NCI-H345 (cell line): Measurements from ENCODE around the gene SPCS2.

Experiments used
- DNase-seq: peaks from one replicate; lab custom pipeline; 2025; lab: John Stamatoyannopoulos, UW

SPCS2 gene

DNA sequence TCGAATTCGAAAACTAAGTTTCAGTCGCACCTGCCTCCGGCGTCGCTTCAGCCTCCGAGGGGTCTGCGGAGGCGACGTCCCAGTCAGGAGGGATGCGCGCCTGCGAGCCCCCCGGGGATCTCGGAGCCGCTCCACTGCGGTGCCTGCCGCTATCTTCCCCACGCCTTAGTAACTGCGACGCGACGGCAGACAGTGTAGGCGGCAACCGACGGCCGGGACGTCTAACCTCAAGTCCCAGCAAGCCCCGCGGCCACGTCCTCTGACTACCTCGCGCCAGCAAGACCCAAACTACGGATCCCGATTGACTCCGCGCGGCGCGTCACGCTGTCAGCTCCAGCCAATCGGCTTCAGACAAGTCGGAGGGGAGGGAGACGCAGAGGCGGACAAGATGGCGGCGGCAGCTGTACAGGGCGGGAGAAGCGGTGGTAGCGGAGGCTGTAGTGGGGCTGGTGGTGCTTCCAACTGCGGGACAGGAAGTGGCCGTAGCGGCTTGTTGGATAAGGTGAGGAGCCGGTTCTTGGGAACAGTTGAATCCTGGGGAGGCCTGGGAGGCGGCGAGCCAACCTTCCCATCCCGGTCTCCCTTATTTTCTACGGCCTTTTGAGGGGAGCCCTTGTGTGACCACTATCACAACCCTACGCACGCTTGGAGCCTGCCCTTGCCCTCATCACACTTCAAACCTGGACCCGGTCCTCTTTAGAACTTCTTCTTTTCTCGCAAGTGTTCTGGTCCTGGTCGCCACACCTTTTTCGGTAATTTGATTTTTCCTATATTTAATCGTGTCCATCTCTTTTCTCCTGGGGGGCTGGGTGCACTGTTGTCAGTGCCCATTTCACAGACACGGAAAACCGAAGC, at the start of gene SPCS2, which contains the start of gene XRRA1:
Gene SPCS2, plus strand, starts transcription at position 369 of the 855 bp plus-strand sequence. Its CDS starts 20 bp downstream, at position 389.
Gene XRRA1, minus strand, starts transcription at position 194 of the 855 bp plus-strand sequence. CDS start 8,213 bp downstream, outside the sequence.
- peak; percentile 99 for DNase-seq

DNA sequence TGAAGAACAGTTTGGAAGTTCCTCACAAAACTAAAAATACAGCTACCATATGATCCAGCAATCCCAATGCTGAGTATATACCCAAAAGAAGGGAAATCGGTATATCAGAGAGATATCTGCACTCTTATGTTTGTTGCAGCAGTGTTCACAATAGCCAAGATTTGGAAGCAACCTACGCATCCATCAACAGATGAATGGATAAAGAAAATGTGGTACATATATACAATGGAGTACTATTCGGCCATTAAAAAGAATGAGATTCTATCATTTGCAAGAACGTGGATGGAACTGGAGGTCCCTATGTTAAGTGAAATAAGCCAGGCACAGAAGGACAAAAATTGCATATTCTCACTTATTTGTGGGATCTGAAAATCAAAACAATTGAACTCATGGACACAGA, 46.7 kb upstream of the SPCS2 start:
- no peak for DNase-seq

DNA sequence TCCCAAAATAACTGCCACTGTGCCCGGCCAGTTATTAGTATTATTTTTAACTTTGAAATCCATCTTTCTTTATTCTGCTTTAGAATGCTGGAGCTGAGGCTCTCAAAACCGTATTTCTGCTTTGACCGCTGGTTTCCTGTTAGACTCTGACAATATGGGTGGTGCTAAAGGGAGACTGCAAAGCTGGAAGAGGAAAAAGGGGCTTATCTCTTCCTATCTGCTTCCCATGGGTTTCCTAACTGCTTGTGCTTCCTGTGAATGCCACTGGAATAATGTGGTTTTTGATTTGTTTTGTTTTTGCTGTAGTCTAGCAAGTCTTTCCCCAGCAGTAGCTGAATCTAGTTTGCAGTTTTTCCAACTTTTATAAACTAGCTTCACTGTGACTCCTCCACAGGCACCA, 43.7 kb upstream of the SPCS2 start:
- DNase-seq, result no peak

GRCh38 chr11:74909385-74909784, 39.7 kb upstream of the SPCS2 start:
- no peak for DNase-seq

DNA sequence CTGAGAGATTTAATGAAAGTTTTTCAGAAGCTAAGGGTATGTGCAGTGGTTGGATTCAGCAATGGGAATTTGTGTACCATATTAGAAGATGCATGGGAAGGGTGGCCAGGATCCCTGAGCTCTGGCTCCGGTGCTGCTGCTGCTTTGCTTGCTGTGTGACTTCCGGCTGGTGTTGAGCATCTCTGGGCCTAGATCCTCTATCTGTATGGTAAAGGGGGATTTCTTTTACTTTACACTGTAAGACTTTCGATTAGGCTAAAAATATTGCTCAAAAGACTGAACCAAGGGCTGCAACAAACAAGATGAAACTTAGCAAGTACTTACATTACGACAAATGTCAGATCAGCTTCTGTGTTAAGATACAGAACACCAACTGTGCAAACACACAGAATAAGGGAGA, 39.3 kb upstream of the SPCS2 start:
- DNase-seq, result no peak

DNA sequence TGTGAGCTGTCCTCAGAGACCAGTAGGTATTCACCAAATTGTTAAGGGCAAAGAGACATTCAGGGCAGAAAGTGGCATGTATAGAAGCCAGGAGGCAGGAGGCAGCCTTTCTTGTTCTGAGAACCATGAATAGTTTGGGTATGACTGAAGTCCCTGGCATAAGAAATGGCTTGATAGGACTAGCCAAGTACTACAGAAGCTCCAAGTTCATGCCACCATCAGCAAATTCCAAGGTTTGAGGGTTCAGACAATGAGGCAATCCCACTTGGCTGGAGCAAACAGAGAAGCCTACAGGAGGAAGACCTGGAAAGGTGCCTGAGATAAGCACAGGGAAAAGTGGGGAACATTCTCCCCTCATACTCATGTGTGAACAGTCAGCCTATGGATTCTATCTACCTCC, 25.9 kb upstream of the SPCS2 start:
- DNase-seq, result no peak

GRCh38 chr11:74925281-74925680, 23.8 kb upstream of the SPCS2 start:
- DNase-seq, result no peak

- DNase-seq, result no peak
These were observed 22.6 kb upstream of the SPCS2 start for GRCh38 chr11:74926304-74927030.

GRCh38 chr11:74927496-74927895, 21.6 kb upstream of the SPCS2 start:
- no peak for DNase-seq

- DNase-seq, result peak; percentile 76
These were observed 19.4 kb upstream of the SPCS2 start for GRCh38 chr11:74929431-74930363.

GRCh38 chr11:74932169-74932568, 16.9 kb upstream of the SPCS2 start:
- DNase-seq, result no peak

DNA sequence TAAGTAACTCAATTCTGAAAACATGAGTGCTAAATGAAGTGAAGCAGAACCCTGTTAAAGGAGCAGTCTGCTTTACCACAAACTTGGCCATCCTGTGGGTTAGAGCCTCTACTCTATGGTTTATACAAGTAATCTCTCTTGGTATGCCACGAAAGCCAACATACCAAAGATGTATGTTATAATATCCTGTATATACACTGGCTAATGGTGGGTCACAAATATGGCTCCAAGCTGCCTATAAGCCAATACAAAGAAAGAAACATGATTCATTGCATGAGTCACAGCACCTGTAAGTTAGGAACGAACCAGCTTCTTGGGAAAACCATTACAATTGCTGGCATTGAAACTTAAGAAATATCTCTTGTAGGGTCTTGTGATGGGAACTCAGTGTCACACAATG, 16.3 kb upstream of the SPCS2 start:
- DNase-seq, result no peak

GRCh38 chr11:74933765-74934164, 15.3 kb upstream of the SPCS2 start:
- no peak for DNase-seq

DNA sequence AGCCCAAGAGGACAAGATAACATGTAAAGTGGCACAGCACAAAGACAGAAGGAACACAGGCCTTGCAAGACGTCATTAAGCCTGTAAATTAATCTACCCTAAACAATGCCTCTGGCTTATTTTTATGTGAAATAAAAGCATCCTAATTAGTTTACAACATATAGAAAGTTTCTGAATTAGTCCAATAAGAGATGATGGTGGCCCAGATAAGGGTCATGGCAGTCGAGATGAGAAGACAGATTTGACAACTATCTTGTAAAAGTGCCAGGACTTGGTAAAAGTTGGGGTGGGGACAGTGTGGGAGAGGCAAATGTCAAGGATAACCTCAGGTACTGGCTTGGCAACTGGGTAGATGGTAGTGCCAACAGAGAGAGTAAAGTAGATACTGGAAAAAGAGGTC, 13.8 kb upstream of the SPCS2 start:
- no peak for DNase-seq

DNA sequence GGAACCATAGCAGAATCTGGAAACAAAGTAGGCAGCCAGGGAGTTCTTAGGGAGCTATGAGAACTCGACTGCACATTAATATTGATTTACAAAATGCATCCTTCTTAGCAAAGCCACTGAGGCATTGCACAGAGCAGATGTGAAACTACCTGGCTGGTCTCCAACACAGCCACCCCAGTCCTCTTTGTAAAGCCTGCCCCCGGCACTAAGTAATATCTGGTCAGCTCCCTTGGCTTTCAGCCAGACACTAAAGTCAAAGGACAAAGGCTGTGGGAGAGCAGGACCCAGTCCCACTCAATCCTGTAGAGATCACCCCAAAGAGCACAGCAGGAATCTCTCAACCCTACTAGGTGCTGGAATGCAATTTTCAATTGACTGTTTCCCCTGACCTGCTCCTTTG, 13.0 kb upstream of the SPCS2 start:
- no peak for DNase-seq

DNA sequence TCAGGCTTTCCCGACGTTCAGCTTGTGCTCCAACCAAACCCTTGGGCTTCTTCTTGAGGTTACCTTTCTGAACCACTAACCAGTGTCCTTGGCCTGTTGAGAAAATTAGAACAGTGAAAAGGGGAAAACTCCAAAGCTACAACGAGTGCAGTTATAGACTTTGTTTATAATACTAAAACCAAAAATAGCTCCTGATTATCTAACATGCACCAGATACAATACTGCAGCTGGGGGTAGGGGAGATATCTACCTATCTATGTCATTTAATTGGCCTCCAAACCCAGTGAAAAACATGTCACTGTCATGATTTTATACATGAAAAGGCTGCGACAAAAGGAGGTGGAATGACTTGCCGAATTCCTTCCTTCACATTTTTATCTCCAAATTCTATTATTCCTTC, 12.1 kb upstream of the SPCS2 start:
- DNase-seq, result no peak

DNA sequence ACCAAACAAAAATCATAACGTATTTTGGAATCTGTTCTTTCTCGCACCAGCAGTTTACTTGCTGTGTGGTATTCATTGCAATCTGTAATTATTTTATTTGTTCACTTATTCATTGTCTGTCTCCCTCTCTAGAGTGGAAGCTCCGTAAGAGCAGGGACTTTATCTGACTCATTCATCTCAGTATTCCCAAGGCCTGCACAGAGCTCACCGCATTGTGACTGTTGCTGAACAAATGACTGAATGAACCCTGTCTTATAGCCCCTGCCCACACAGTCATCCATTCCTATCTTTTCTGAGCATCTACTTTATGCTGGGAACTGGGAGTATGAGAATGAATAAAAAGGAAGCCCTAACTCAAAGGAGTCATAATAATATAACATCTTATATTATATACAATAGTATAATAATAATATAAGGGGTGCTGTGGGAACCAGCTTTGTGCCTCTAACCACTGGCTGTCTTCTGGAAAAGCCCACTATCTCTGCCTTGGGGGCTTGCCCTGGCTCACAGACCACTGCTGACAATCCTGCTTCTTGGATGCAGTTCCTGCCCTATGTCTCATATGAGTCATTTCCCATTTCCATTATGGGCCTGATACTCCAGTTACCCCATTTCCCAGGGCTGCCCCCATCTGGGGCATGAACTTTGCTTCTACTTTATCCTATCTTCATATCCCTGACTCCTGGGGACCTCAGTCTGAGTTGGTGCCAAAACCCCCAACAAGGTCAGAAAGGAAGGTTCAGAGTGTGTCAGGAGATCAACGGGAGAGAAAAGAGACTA, 11.2 kb upstream of the SPCS2 start:
- no peak for DNase-seq

- DNase-seq, result no peak
These were observed 7.6 kb upstream of the SPCS2 start for GRCh38 chr11:74941492-74941891.

DNA sequence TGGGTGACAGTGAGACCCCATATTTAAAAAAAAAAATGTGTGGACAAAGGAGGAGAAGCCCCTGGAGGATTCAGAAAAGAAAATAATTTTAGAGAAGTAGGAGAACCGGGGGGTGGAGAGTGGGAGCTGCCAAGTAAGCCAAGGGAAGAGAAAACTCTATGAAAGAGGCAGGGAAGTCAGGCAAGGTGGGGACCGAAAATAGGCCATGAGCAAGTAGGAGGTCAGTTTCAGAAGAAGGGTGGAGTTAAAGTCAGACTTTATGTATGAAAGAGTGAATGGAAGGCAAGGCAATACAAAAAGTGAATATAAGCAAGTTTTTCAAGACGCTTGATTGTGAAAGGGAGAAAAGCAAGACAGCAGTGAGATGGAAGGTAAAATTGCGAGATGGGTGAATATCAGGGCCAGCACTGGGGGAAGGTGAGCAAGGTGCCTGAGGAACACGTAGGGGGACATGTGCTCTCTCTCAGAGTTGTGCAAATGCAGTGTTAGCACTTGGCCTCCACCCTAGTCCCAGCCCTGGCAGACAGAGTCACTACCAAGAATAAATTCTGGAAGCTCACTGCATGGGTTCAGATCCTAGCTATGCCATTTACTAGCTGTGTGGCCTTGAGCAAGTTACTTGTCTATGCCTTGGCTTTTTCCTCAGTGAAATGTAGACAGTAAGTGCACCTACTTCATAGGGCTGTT, 6.8 kb upstream of the SPCS2 start:
- DNase-seq, result no peak

DNA sequence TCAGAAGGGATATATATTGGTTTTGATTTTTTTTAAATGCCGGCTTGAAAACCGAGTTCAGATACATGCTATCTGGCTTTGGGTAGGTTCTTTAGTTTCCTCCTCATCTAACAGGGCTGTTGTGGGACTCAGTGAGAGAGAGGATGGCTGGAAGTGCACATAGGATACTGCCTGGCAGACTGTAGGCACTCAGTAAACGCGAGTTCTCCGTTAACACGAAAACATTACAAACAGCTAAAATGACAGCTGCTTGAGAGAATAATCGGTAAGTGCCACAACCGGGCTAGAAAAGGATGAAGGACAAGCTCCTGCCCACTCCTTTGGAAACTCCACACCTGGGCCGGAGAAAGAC, 544 bp upstream of the SPCS2 start:
- DNase-seq, result peak; percentile 52

DNA sequence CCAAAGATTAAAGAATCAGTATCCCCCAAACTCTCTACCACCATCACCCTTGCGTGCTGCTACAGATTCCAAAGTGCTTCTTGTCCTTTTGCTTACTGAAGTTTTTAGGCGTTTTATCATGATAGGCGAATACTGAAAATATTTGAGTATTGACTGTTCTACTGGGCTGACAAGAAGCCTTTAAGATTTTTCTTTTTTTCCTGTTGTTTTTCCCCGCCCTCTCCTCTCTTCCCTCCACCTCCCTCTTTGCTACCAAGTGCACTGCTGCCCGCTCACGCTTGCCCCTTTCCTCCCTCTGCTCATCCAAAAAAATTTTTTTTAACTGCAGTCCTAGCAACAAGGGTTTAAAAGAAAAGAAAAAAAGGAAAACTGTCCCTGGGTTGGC, 679 bp downstream of the SPCS2 start:
- DNase-seq, result no peak
